Subcutaneous abdominal adipose tissue (tissue), 5 donors: Measurements from ENCODE around the gene SAC3D1.

ENCODE experiments used
- H3K27ac ChIP-seq: one replicate; pipeline ENCODE4 v1.7.0; 2013; ENCODE audit warnings: low read depth, mild to moderate bottlenecking, inconsistent platforms, low read length, moderate library complexity
- H3K27me3 ChIP-seq, 5 donors: one replicate each; pipeline ENCODE4 v1.7.0; 2013; ENCODE audit warnings: low read length in 5 of 5, inconsistent platforms in 1 of 5; ENCODE audit not compliant: control insufficient read depth in 5 of 5, insufficient read depth in 4 of 5
- H3K36me3 ChIP-seq, 5 donors: one replicate each; pipeline ENCODE4 v1.7.0; 2013; ENCODE audit warnings: low read length in 5 of 5; ENCODE audit not compliant: control insufficient read depth in 5 of 5, insufficient read depth in 5 of 5
- H3K4me1 ChIP-seq, 5 donors: one replicate each; pipeline ENCODE4 v1.7.0; 2013; ENCODE audit warnings: low read length in 5 of 5, mild to moderate bottlenecking in 3 of 5, moderate library complexity in 1 of 5; ENCODE audit not compliant: control insufficient read depth in 5 of 5, insufficient read depth in 5 of 5
- H3K4me3 ChIP-seq, 5 donors: one replicate each; pipeline ENCODE4 v1.7.0; 2013; ENCODE audit warnings: low read length in 5 of 5, low read depth in 1 of 5
- H3K9ac ChIP-seq, 5 donors: one replicate each; pipeline ENCODE4 v1.7.0; 2013; ENCODE audit warnings: low read length in 5 of 5, mild to moderate bottlenecking in 4 of 5, moderate library complexity in 3 of 5
- H3K9me3 ChIP-seq, 5 donors: one replicate each; pipeline ENCODE4 v1.7.0; 2013; ENCODE audit warnings: low read length in 5 of 5; ENCODE audit not compliant: control insufficient read depth in 5 of 5
- donor health status: healthy.
- donor health status: healthy.
- donor health status: healthy.
- donor health status: healthy.
- donor health status: healthy.

Gene SAC3D1

DNA sequence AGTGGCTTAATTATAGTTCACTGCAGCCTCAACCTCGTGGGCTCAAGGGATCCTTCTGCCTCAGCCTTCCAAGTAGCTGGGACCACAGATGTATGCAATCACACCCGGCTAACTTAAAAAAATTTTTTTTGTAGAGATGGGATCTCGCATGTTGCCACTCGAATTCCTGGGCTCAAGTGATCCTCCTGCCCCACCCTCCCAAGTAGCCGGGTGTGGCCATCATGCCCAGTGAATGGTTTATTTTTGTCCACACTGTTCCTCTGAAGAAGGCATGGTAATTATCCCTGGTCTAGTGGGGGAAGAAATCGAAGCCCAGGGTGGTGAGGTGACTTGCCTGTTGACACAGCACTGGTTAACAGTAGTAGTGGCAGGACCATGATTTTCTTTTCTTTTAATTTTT lies 1.9 kb downstream of the SAC3D1 start:
- H3K4me3 ChIP-seq = no peak overlapping the region
- H3K9me3 ChIP-seq = no peaks in the 10 kb centered on the region
- H3K27me3 ChIP-seq = no peaks in the 10 kb centered on the region
- no peak overlapping the region for H3K27ac ChIP-seq
- peaks cover 0 to 52% (median 38%) of the 10 kb centered on the region in 5 donors for H3K4me1 ChIP-seq
- peak overlapping the region in 1 of 5 donors; percentile 56 for H3K9ac ChIP-seq
- peaks cover 0 to 33% (median 30%) of the 10 kb centered on the region in 5 donors for H3K36me3 ChIP-seq

DNA sequence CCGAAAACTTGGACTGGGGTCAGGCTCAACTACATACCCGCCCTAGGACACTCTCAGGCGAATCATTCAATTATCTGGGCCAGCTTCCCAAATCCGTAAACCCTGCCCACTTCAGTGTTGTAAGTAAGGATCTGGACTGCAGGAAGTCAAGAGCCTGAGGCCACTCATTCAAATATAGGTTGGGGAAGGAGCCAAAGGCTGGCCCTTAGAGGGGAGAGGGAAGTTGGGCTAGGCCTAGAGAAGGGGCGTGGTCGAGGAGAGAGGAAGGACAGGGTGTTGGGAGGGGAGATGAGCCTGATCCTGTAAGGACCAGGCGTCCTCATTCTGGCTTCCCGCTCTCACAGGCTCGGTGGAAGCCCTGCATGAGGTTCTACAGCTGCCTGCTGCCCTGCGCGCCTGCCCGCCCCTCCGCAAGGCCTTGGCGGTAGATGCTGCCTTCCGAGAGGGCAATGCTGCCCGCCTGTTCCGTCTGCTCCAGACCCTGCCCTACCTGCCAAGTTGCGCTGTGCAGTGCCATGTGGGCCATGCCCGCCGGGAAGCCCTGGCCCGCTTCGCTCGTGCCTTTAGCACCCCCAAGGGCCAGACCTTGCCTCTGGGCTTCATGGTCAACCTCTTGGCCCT lies 3.0 kb downstream of the SAC3D1 start:
- H3K36me3 ChIP-seq = peaks cover 0 to 25% (median 21%) of the 10 kb centered on the region in 5 donors
- no peaks in the 10 kb centered on the region for H3K27me3 ChIP-seq
- H3K4me3 ChIP-seq = no peak overlapping the region
- no peak overlapping the region for H3K27ac ChIP-seq
- H3K9ac ChIP-seq = peak overlapping the region in 2 of 5 donors; percentile 1 to 52
- H3K9me3 ChIP-seq = no peaks in the 10 kb centered on the region
- H3K4me1 ChIP-seq = peaks cover 0 to 56% (median 44%) of the 10 kb centered on the region in 5 donors

DNA sequence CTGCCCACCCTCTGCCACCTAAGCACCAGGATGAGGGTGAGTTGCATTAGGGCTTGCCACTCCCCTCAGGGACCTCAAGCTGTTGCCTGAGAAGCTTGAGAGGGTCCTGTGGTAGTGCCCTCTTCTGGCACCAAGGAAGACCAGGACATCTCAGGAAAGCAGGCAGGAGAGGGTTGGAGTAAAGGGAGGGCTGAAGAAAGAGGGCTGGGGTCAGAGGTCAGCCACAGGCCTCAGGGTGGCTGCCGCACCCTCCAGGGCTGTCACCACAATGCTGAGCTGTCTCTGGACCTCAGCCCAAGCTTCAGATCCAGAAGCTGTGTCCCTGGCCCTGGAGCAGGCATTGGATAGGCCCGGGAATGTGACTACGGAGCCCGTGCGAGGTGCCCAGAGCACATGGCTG lies 4.1 kb downstream of the SAC3D1 start:
- no peak overlapping the region for H3K27ac ChIP-seq
- peaks cover 0 to 52% (median 44%) of the 10 kb centered on the region in 5 donors for H3K4me1 ChIP-seq
- no peak overlapping the region for H3K4me3 ChIP-seq
- no peaks in the 10 kb centered on the region for H3K27me3 ChIP-seq
- H3K9me3 ChIP-seq = no peaks in the 10 kb centered on the region
- peaks cover 0 to 22% (median 16%) of the 10 kb centered on the region in 5 donors for H3K36me3 ChIP-seq
- no peak overlapping the region for H3K9ac ChIP-seq

DNA sequence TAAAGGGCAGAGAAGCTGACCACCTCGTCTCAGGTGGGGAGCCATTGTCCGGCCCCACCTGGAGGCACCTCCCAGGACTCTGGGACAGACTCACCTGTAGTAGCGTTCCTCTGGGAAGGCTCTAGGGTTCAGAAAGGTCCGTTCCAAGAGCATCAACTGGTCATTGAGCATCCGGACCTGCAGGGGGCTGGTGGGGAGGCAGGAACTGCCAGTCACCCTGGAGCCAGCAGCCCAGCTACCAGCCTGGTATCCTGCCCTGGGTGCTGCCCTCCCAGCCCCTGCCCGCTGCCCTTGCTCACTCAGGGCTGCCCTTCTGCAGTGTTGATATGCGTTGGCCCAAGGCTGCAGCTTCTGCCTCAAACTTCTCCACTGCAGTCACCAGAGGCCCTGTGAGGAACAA lies 4.7 kb downstream of the SAC3D1 start:
- Histone ChIP-seq H3K9ac (no peak overlapping the region), H3K4me1 (peaks cover 0 to 46% (median 38%) of the 10 kb centered on the region in 5 donors), H3K36me3 (peaks cover 0 to 22% (median 16%) of the 10 kb centered on the region in 5 donors), H3K4me3 (no peak overlapping the region), H3K9me3 (no peaks in the 10 kb centered on the region), H3K27ac (no peak overlapping the region), H3K27me3 (no peaks in the 10 kb centered on the region)

DNA sequence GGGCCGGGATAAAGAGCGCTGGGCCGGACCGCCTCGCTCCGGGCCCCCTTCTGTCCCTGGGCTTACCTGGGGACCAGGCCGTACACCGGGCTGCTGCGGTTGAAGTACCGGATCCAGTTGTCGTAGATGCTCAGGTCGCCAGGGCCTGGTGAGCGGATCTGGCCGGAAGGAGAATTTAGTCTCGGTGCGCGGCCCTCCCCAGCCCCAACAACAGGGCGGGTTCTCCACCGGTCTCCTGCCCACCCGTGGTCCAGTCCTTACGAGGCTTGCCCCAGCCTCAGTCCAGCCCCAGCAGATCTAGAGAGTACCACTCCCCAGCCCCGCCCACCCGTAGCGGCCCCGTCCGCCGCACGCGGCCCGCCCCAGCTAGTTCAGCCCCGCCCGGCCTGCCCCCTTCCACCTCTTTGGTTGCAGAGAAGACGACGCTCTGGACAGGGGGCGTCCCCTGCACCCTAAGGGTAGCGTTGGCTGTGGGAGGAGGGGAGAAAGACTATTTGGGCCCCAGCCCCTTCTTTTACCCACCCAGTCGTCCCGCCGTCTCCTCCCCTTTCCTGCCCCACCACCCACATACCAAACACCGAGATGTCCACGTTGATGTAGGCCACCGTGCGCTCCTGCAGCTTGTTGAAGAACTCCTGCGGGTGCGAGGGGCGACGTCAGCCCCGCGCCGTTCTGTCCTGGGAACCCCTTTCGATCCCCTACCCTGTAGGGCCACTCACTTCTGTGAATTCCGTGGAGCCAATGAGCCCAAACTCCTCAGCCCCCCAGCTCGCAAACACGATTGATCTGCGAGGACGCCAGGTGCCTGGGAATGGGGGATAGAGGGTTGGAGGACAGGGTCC lies 6.8 kb downstream of the SAC3D1 start:
- Histone ChIP-seq H3K27ac (no peak overlapping the region), H3K27me3 (peaks cover 0 to 4% (median 0%) of the 10 kb centered on the region in 5 donors), H3K4me3 (peak overlapping the region; percentile 42 to 71 (median 66)), H3K36me3 (peaks cover 0 to 22% (median 16%) of the 10 kb centered on the region in 5 donors), H3K4me1 (peaks cover 0 to 32% (median 31%) of the 10 kb centered on the region in 5 donors), H3K9me3 (no peaks in the 10 kb centered on the region), H3K9ac (peak overlapping the region in 4 of 5 donors; percentile 38 to 77 (median 56))

DNA sequence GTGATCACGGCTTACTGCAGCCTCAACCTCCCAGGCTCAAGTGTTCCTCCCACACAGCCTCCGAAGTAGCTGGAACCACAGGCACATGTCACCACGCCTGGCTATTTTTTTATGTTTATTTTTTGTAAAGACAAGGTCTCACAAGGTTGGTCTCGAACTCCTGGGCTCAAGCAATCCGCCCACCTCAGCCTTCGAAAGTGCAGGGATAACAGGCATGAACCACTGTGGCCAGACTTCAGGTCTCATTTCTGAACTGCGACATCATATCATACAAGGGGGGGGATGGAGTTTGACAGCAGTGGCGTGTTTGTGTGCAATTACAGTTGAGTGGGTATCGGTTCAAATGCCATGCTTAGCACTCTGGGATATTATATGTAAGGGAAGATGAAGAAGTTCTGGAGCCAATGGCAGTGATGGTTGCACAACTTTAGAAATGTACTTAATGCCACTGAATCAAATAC lies 10.4 kb downstream of the SAC3D1 start:
- Histone ChIP-seq H3K9ac (no peak overlapping the region), H3K4me1 (peaks cover 0 to 15% (median 15%) of the 10 kb centered on the region in 5 donors), H3K27ac (no peak overlapping the region), H3K9me3 (no peaks in the 10 kb centered on the region), H3K27me3 (peaks cover 0 to 9% (median 0%) of the 10 kb centered on the region in 5 donors), H3K36me3 (no peaks in the 10 kb centered on the region), H3K4me3 (no peak overlapping the region)

DNA sequence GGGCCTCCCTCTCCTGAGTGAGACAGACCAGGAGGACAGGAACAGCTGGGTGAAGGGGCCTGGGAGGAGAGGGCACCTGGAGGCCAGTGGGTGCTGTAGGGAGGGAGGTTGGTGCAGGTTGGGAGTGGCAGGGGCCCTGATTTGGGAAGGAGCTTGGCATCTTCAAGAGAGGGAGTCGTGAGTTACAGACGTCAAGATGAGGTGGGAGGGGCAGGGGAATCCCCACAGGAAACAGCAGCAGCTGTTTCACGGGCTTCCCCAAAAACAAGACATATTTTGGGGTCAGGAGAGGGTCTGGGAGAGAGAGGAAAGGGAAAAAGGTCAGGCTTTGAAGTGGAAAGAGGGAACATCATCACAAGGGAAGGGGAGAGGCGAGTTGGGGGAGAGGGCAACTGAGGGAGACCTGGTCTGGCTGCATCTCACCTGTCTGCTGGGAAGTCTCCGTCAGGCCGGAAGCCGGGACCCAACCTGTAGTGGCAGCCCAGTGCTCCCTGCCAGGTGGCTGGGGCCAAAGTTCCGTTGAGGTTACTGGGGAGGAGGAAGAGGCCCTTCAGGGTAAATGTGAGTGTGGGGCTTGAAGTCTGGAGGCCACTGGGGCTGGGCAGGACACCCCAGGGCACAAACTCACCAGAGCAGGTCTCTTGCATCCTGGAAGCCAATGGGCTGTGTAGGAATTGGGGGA lies 13.0 kb downstream of the SAC3D1 start:
- no peak overlapping the region for H3K27ac ChIP-seq
- no peaks in the 10 kb centered on the region for H3K4me1 ChIP-seq
- H3K36me3 ChIP-seq = no peaks in the 10 kb centered on the region
- no peaks in the 10 kb centered on the region for H3K9me3 ChIP-seq
- H3K4me3 ChIP-seq = no peak overlapping the region
- H3K27me3 ChIP-seq = peaks cover 0 to 12% (median 3%) of the 10 kb centered on the region in 5 donors
- no peak overlapping the region for H3K9ac ChIP-seq

DNA sequence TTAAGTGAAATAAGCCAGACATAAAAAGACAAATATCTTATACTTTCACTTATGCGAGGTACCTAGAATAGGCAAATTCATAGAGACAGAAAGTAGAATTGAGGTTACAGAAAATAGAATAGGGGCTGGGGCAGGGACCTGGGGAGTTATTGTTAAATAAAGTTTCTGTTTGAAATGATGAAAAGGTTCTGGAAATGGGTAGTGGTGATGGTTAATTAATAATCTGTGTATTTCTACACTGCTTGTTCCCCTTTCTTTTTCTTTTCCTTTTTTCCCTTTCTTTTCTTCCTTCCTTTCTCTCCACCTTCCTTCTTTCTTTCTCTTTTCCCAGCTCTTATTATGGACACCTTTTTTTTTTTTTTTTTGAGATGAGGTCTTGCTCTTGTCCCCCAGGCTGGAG lies 14.5 kb downstream of the SAC3D1 start:
- no peaks in the 10 kb centered on the region for H3K4me1 ChIP-seq

DNA sequence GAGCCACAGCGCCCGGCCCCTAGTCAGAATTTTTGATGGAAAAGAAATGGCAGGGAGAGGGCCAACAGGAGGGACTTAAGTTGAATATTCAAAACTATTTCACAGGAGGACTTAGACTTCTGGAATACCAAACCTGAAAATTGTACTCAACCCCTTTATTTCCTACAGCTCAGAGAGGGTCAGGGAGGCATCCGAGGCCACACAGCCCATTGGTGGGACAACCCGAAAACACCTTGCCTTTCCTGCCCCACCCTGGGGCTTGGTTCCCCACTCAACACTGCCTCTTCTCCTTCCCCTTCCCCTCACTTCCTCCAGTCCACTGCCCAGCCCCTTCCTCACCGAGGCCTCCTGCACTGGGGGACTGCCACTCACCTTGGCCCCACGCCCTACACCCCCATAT lies 16.0 kb downstream of the SAC3D1 start:
- Histone ChIP-seq H3K9me3 (no peaks in the 10 kb centered on the region), H3K36me3 (no peaks in the 10 kb centered on the region), H3K27ac (no peak overlapping the region), H3K27me3 (peaks cover 0 to 17% (median 3%) of the 10 kb centered on the region in 5 donors), H3K4me3 (no peak overlapping the region), H3K4me1 (no peaks in the 10 kb centered on the region), H3K9ac (no peak overlapping the region)

More for the DNA sequence above, 14.5 kb downstream of the SAC3D1 start:
- H3K36me3 ChIP-seq = no peaks in the 10 kb centered on the region
- peaks cover 0 to 17% (median 3%) of the 10 kb centered on the region in 5 donors for H3K27me3 ChIP-seq
- H3K27ac ChIP-seq = no peak overlapping the region
- H3K9ac ChIP-seq = no peak overlapping the region
- H3K9me3 ChIP-seq = no peaks in the 10 kb centered on the region
- H3K4me3 ChIP-seq = no peak overlapping the region
